NK-92 (cell line): ENCODE measurements around the gene SELP.
"Not testable (repeated sequence)": the region's sequence is repeated elsewhere in the genome, so short reads cannot be mapped to it uniquely, and the experiment has no call there.

Source experiments
- DNase-seq: peaks from one replicate; lab custom pipeline; 2025; ENCODE audit not compliant: unreplicated experiment; lab: John Stamatoyannopoulos, UW

SELP gene

GRCh38 chr1:169630006-169630405, at the start of gene SELP:
Gene SELP, minus strand, starts transcription at chr1:169630124. Its CDS starts 50 bp downstream, at chr1:169630074.
- DNase-seq = no peak

GRCh38 chr1:169679692-169680091, 49.8 kb upstream of the SELP start:
- no peak for DNase-seq

- no peak for DNase-seq
These were observed 46.1 kb upstream of the SELP start for GRCh38 chr1:169676001-169676400.

GRCh38 chr1:169670836-169671235, 40.9 kb upstream of the SELP start:
- no peak for DNase-seq

- DNase-seq = not testable (repeated sequence)
These were observed 40.3 kb upstream of the SELP start for GRCh38 chr1:169670244-169670643.

- not testable (repeated sequence) for DNase-seq
These were observed 38.0 kb upstream of the SELP start for GRCh38 chr1:169667699-169668596.

GRCh38 chr1:169667227-169667639, 37.3 kb upstream of the SELP start:
- DNase-seq = not testable (repeated sequence)

- not testable (repeated sequence) for DNase-seq
These were observed 32.8 kb upstream of the SELP start for GRCh38 chr1:169662680-169663079.

- DNase-seq = not testable (repeated sequence)
These were observed 31.1 kb upstream of the SELP start for GRCh38 chr1:169661066-169661465.

GRCh38 chr1:169658777-169659176, 28.9 kb upstream of the SELP start:
- not testable (repeated sequence) for DNase-seq

GRCh38 chr1:169653873-169654272, 23.9 kb upstream of the SELP start:
- no peak for DNase-seq

GRCh38 chr1:169651035-169651434, 21.1 kb upstream of the SELP start:
- no peak for DNase-seq

GRCh38 chr1:169650551-169650950, 20.6 kb upstream of the SELP start:
- no peak for DNase-seq

GRCh38 chr1:169648709-169649108, 18.8 kb upstream of the SELP start:
- no peak for DNase-seq

GRCh38 chr1:169648187-169648586, 18.3 kb upstream of the SELP start:
- no peak for DNase-seq

GRCh38 chr1:169647512-169647911, 17.6 kb upstream of the SELP start:
- no peak for DNase-seq

- no peak for DNase-seq
These were observed 14.4 kb upstream of the SELP start for GRCh38 chr1:169644297-169644696.

- no peak for DNase-seq
These were observed 5.0 kb upstream of the SELP start for GRCh38 chr1:169634877-169635276.

- DNase-seq = no peak
These were observed 4.2 kb upstream of the SELP start for GRCh38 chr1:169634145-169634544.

- no peak for DNase-seq
These were observed 1.3 kb upstream of the SELP start for GRCh38 chr1:169631249-169631648.

- DNase-seq = no peak
These were observed 5.0 kb downstream of the SELP start for GRCh38 chr1:169624912-169625311.

GRCh38 chr1:169624122-169624521, 5.8 kb downstream of the SELP start:
- DNase-seq = no peak
